PC-3 (cell line): ENCODE data around the gene RARS1. TPM values are rescaled to one million over a fixed set of nuclear protein-coding genes. Genes with fewer than 3 reads are reported as not detected.

Experiments
- ATAC-seq: fragments of 200-7000 bp; cut with Tn5 transposase; 2 replicates; pipeline ENCODE4 v1.9.1; 2020; ENCODE audit warnings: mild to moderate bottlenecking, moderate library complexity
- BruUV-seq: library from RNA; stranded (reverse); fragments of 400-500 nt; replicated peaks from 2 replicates; lab custom pipeline; 2021; lab: Mats Ljungman, UMichigan
- CTCF ChIA-PET: fragments of 300-600 bp; sonication (Branson Sonifier 250); formaldehyde crosslinking; loops from one replicate; lab custom pipeline; 2022; ENCODE audit warnings: antibody characterized with exemption; lab: Charles Lee
- POLR2A ChIA-PET: fragments of 300-600 bp; sonication (Branson Sonifier 250); formaldehyde crosslinking; loops from one replicate; lab custom pipeline; 2022; ENCODE audit warnings: antibody characterized with exemption; ENCODE audit not compliant: unreplicated experiment; lab: Charles Lee
- DNase-seq: peaks from one replicate; pipeline ENCODE4 v3.0.0-alpha.2; 2015
- H2AFZ ChIP-seq: fragments of 300-600 bp; sonication (generic); 2 replicates; pipeline ENCODE4 v1.6.0; 2016; ENCODE audit warnings: antibody characterized with exemption, low read length
- H3F3A ChIP-seq: fragments of 300-600 bp; sonication (generic); one replicate; pipeline ENCODE4 v1.6.0; 2017; ENCODE audit warnings: antibody characterized with exemption, low read length, control low read depth, mild to moderate bottlenecking; ENCODE audit not compliant: unreplicated experiment
- H3K27ac ChIP-seq: fragments of 300-600 bp; sonication (generic); 2 replicates; pipeline ENCODE4 v1.5.1; 2016; ENCODE audit warnings: mild to moderate bottlenecking, low read length
- H3K27me3 ChIP-seq: fragments of 300-600 bp; sonication (generic); 2 replicates; pipeline ENCODE4 v1.6.1; 2016; ENCODE audit warnings: low read length, mixed read lengths
- H3K36me3 ChIP-seq: fragments of 300-600 bp; sonication (generic); 2 replicates; pipeline ENCODE4 v1.6.1; 2016; ENCODE audit warnings: low read depth, mixed run types, low read length, mixed read lengths
- H3K4me1 ChIP-seq: fragments of 300-600 bp; sonication (generic); 2 replicates; pipeline ENCODE4 v1.5.1; 2016; ENCODE audit warnings: low read length; ENCODE audit not compliant: insufficient read depth
- H3K4me2 ChIP-seq: fragments of 300-600 bp; sonication (generic); 2 replicates; pipeline ENCODE4 v1.6.0; 2016; ENCODE audit warnings: low read length
- H3K4me3 ChIP-seq: fragments of 300-600 bp; sonication (generic); 2 replicates; pipeline ENCODE4 v1.5.1; 2016; ENCODE audit warnings: mild to moderate bottlenecking, low read length, mixed read lengths
- H3K79me2 ChIP-seq: fragments of 300-600 bp; sonication (generic); 2 replicates; pipeline ENCODE4 v1.6.1; 2017; ENCODE audit warnings: low read length, mixed read lengths
- H3K9ac ChIP-seq: fragments of 300-600 bp; sonication (generic); 2 replicates; pipeline ENCODE4 v1.6.0; 2016; ENCODE audit warnings: mild to moderate bottlenecking, low read length
- H3K9me2 ChIP-seq: fragments of 300-600 bp; sonication (generic); replicated peaks from 2 replicates; pipeline ENCODE4 v1.6.1; 2016; ENCODE audit warnings: mixed run types, low read length, mixed read lengths
- H3K9me3 ChIP-seq: fragments of 300-600 bp; sonication (generic); 2 replicates; pipeline ENCODE4 v1.6.1; 2016; ENCODE audit warnings: low read length, mixed read lengths
- H4K20me1 ChIP-seq: fragments of 300-600 bp; sonication (generic); 2 replicates; pipeline ENCODE4 v1.6.1; 2016; ENCODE audit warnings: low read length, mixed read lengths
- EZH2 ChIP-seq: fragments of 300-600 bp; sonication (generic); IDR thresholded peaks from one replicate; pipeline ENCODE4 v1.6.1; 2017; ENCODE audit warnings: antibody characterized with exemption, mild to moderate bottlenecking, low read length; ENCODE audit not compliant: unreplicated experiment
- EZH2phosphoT487 ChIP-seq: fragments of 300-600 bp; sonication (generic); IDR thresholded peaks from 2 replicates; pipeline ENCODE4 v1.6.1; 2018; ENCODE audit warnings: mild to moderate bottlenecking, antibody characterized with exemption, low read length, borderline replicate concordance
- intact Hi-C: fragments of 100-400 bp; cut with micrococcal nuclease; formaldehyde crosslinking; loops from 2 replicates; pipeline ENCODE4 v1.9.0; 2023
- total RNA-seq: library from RNA; depleted of rRNA; stranded (reverse); fragments of >200 nt; gene quantifications from 2 replicates; pipeline ENCODE4 v1.2.3, GENCODE V29; 2014
- TF ChIP-seq, protein P1 (sequence below): fragments of 300-600 bp; sonication (generic); conservative IDR thresholded peaks from 2 replicates; pipeline ENCODE4 v1.5.1; 2017; ENCODE audit warnings: antibody characterized with exemption, low read depth, mild to moderate bottlenecking, low read length

Gene RARS1
- total RNA-seq, 1 experiment from 2014 or later = 78.1 TPM

DNA sequence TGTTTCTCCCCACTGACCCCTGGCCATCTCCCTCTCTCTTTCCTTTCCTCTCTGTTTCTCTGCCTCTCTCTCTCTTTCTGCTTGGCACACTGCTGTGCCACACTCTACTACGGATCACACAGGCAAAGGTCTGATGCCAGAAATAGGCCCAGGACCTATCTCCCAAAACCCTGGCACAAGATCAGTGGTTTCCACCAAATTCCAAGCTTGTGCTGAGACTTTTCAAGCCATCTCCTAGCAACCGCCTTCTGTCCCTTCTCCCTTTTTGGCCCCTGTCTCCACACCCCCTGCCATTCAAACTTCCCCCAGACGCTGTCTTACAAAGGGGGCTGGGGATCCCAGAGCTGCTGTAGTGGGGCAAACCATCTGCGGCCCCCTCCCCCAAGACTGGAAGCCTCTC lies 38.5 kb upstream of the RARS1 start:
- DNase-seq (no peak), ATAC-seq (no peak)
- intact Hi-C loops = no loop called here
- no peak overlapping the region for H3K4me3 ChIP-seq
- H3F3A ChIP-seq = no peaks in the 10 kb centered on the region
- no peak overlapping the region for H3K9ac ChIP-seq
- no peak overlapping the region for H3K27ac ChIP-seq
- no peaks in the 10 kb centered on the region for H3K9me3 ChIP-seq
- ChIA-PET POLR2A (no interaction called here), CTCF (no interaction called here)
- no TSS peak for BruUV-seq
- peaks cover 13% of the 10 kb centered on the region for H3K36me3 ChIP-seq
- no peaks in the 10 kb centered on the region for H3K9me2 ChIP-seq
- TF ChIP-seq EZH2 (no peak), EZH2phosphoT487 (no peak)
- TF ChIP-seq, protein P1, sequence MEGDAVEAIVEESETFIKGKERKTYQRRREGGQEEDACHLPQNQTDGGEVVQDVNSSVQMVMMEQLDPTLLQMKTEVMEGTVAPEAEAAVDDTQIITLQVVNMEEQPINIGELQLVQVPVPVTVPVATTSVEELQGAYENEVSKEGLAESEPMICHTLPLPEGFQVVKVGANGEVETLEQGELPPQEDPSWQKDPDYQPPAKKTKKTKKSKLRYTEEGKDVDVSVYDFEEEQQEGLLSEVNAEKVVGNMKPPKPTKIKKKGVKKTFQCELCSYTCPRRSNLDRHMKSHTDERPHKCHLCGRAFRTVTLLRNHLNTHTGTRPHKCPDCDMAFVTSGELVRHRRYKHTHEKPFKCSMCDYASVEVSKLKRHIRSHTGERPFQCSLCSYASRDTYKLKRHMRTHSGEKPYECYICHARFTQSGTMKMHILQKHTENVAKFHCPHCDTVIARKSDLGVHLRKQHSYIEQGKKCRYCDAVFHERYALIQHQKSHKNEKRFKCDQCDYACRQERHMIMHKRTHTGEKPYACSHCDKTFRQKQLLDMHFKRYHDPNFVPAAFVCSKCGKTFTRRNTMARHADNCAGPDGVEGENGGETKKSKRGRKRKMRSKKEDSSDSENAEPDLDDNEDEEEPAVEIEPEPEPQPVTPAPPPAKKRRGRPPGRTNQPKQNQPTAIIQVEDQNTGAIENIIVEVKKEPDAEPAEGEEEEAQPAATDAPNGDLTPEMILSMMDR = no peak
- H3K4me1 ChIP-seq = no peaks in the 10 kb centered on the region
- H4K20me1 ChIP-seq = no peaks in the 10 kb centered on the region
- no peaks in the 10 kb centered on the region for H3K27me3 ChIP-seq
- H2AFZ ChIP-seq = no peak overlapping the region
- no peak overlapping the region for H3K4me2 ChIP-seq
- H3K79me2 ChIP-seq = no peaks in the 10 kb centered on the region

- peak; percentile 54 for DNase-seq
- H3F3A ChIP-seq = no peaks in the 10 kb centered on the region
These were observed 37.1 kb upstream of the RARS1 start for GRCh38 chr5:168449166-168449565.

GRCh38 chr5:168451565-168451964 lies 34.7 kb upstream of the RARS1 start:
- no peaks in the 10 kb centered on the region for H3K79me2 ChIP-seq
- H3K9me2 ChIP-seq = no peaks in the 10 kb centered on the region
- no peak overlapping the region for H3K4me3 ChIP-seq
- no TSS peak for BruUV-seq
- H2AFZ ChIP-seq = no peak overlapping the region
- H3F3A ChIP-seq = no peaks in the 10 kb centered on the region
- intact Hi-C loops = no loop called here
- no peaks in the 10 kb centered on the region for H4K20me1 ChIP-seq
- CTCF ChIA-PET = no interaction called here
- no peak overlapping the region for H3K9ac ChIP-seq
- H3K4me1 ChIP-seq = no peaks in the 10 kb centered on the region
- ATAC-seq (no peak), DNase-seq (no peak)
- H3K36me3 ChIP-seq = peaks cover 7% of the 10 kb centered on the region
- H3K27me3 ChIP-seq = no peaks in the 10 kb centered on the region
- POLR2A ChIA-PET = no interaction called here
- H3K9me3 ChIP-seq = no peaks in the 10 kb centered on the region
- no peak overlapping the region for H3K27ac ChIP-seq
- TF ChIP-seq, protein P1 = no peak
- TF ChIP-seq EZH2 (no peak), EZH2phosphoT487 (no peak)
- H3K4me2 ChIP-seq = no peak overlapping the region

More at GRCh38 chr5:168449166-168449565, 37.1 kb upstream of the RARS1 start:
- Histone ChIP-seq H3K4me1 (no peaks in the 10 kb centered on the region), H3K36me3 (peaks cover 11% of the 10 kb centered on the region), H3K27ac (no peak overlapping the region), H3K9me3 (no peaks in the 10 kb centered on the region), H3K4me2 (no peak overlapping the region), H3K9ac (no peak overlapping the region), H3K79me2 (no peaks in the 10 kb centered on the region), H2AFZ (no peak overlapping the region), H3K27me3 (no peaks in the 10 kb centered on the region), H3K9me2 (no peaks in the 10 kb centered on the region), H4K20me1 (no peaks in the 10 kb centered on the region), H3K4me3 (no peak overlapping the region)
- intact Hi-C loops = no loop called here
- POLR2A ChIA-PET = no interaction called here
- CTCF ChIA-PET = no interaction called here
- TF ChIP-seq, protein P1 = no peak
- TF ChIP-seq EZH2phosphoT487 (no peak), EZH2 (no peak)
- BruUV-seq = no TSS peak
- no peak for ATAC-seq
